HG02610 (cell line): ENCODE measurements around the gene DNAJC1.
"Not testable (repeated sequence)": the region's sequence is repeated elsewhere in the genome, so short reads cannot be mapped to it uniquely, and the experiment has no call there.

Experiments
- ATAC-seq: cut with Tn5 transposase; IDR thresholded peaks from one replicate; pipeline ENCODE4 v1.9.1; 2021; ENCODE audit warnings: mild to moderate bottlenecking, moderate library complexity; ENCODE audit not compliant: unreplicated experiment

Gene DNAJC1

DNA sequence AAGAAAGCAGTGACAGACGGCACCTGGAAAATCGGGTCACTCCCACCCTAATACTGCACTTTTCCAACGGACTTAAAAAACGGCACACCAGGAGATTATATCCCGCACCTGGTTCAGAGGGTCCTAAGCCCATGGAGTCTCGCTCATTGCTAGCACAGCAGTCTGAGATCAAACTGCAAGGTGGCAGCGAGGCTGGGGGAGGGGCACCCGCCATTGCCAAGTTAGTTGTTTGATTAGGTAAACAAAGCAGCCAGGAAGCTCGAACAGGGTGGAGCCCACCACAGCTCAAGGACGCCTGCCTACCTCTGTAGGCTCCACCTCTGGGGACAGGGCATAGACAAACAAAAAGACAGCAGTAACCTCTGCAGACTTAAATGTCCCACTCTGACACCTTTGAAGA is 169.0 kb downstream of the DNAJC1 start:
- not testable (repeated sequence) for ATAC-seq

DNA sequence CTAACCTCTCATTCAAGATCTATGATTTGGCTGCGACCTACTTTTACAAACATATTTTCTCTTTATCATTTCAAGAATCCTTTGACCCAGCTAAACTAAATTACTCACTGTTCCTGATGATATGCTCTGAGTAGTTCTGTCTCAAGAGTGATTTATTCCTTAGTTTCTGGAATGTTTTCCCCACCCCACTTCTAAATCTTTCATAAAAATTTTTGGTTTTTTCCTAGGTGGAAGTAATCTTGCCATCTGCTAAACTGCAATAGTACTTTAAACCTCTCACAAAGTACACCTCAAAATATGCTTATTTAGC is 170.8 kb downstream of the DNAJC1 start:
- ATAC-seq, result no peak

DNA sequence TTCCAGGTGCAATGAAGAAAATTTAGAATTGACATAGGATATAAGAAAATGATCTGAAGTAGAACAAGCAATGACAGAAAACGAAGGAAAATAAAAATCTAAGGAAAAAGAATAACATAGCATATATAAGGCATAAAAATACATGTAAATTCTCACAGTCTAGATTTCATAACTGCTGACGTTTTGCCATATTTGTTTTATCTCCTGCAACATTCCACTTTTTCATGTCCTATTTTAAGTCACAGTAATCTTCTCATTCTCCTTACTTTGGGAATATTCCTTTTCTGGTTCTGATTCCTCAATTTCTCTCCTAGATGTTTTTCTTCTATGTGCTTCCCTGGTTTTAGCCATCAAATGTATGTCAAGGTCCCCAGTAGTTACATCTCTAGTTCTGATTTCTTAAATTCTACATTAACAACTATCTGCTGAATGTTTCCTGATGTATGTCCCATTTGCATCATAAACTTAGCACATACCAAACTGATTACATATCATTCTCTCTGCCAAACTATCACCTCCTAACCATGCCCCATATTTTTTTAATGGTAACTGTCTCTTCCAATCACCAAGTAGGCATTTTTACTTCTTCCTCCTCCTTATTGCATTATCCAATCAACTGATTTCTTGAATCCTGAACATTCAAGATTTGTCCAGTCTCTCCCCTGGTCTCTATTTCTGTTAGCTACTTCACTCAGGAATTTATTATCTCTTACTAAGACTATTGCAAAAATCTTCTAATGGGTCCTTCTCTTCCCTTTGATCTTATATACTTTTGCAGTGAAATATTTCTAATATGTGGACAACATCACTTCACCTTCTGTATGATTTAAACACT is 171.3 kb downstream of the DNAJC1 start:
- no peak for ATAC-seq

DNA sequence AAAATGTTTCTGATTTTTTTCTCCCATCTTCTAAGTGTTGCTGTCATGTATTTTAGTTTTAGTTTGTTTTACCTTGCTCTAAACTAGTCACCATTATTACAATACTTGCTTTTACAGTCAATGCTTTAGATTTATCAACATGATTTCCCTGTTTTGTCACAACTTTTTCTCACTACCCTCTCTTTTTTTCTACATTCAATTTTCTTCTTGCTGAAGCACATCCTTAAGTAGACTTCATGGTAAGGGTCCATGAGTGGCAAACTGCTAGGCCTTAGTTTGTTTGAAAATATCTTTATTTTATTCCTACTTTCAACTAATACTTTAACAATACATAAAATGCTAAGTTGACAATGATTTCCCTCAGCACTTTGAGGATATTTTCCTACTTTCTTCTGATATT is 173.5 kb downstream of the DNAJC1 start:
- no peak for ATAC-seq

DNA sequence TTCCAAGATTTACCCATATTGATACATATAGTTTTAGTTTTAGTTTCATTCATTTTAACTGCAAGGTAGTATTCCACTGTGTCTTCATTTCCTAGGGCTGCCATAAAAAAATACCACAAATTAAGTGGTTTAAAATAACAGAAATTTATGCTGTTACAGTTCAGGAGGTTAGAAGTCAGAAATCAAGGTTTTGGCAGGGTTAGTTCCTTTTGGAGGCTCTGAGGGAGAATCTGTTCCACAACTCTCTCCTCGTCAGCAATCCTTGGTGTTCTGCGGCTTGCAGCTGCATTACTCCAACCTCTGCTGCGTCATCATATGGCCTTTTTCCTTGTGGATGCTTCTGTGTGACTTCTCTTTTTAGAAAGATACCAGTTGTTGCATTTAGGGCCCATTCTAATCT is 176.2 kb downstream of the DNAJC1 start:
- ATAC-seq, result no peak

DNA sequence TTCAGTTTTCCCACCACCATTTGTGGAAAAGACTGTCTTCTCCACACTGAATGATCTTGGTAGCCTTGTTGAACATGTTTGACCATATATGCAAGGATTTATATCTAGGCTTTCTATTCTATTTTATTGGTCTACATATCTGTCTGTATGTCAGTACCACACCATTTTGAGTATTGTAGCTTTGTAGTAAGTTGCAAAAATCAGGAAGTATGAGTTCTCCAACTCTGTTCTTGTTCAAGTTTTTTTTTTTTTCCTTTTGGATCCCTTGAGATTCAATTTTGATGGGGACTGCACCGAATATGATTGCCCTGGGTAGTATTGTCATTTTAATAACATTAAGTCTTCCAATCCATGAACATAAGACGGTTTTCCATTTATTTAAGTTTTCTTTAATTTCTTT is 176.8 kb downstream of the DNAJC1 start:
- ATAC-seq, result no peak

DNA sequence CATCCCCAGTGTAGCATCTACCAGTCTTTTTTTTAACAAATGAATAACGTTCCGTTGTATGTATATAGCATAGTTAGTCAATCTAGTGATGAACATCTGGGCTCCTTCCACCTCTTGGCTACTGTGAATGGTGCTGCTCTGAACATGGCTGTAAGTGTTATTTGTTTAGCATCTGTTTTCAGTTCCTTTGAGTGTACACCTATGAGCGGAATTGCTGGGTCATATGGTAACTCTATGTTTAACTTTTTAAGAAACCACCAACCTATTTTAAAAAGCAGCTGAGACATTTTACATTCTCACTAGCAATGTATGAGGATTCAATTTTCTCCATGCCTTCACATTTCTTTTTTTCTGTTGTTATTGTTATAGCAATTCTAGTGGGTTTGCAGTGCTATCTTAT is 178.2 kb downstream of the DNAJC1 start:
- ATAC-seq, result no peak

DNA sequence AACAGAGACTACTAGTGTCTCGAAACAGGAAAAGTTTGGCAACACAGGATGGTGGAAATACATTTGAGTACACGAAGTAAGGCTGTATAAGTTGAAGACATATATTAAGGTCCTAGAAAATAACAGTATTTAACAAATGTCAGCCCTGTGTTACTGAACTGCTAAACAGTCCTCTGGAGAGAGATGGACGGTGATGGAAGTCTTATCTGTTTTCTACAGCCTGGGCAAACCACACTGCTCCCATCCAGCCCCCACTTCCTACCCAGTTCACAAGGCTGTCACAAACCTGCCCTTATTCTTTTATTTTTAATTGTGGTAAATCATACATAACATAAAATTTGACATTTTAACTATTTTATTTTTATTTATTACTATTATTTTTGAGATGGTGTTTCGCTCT is 179.1 kb downstream of the DNAJC1 start:
- ATAC-seq, result no peak

DNA sequence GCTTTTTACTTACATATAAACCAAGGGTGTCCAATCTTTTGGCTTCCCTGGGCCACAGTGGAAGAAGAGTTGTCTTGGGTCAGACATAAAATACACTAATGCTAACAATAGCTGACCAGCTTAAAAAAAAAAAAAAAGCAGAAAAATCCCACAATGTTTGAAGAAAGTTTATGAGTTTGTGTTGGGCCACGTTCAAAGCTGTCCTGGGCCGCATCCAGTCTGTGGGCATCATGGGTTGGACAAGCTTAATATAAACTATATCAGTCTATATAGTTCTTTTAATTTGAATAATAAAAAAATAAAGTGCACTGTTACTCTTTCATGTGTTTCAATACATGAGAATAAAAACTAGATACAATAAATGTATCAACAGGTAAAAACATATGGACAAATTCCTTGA is 179.9 kb downstream of the DNAJC1 start:
- no peak for ATAC-seq

DNA sequence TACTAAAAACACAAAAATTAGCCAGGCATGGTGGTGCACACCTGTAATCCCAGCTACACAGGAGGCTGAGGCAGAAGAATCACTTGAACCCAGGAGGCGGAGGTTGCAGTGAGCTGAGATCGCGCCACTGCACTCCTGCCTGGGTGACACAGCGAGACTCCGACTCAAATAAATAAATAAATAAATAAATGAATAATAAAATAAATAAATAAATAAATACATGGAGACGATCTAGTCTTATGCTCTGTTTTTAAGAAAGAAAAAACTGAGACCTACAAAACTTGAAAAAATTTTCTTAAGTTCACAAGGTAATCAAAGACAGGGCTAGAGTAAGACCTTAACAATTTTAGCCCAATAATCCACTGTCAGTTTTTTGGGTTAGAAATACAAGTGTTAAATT is 181.3 kb downstream of the DNAJC1 start:
- ATAC-seq, result not testable (repeated sequence)

DNA sequence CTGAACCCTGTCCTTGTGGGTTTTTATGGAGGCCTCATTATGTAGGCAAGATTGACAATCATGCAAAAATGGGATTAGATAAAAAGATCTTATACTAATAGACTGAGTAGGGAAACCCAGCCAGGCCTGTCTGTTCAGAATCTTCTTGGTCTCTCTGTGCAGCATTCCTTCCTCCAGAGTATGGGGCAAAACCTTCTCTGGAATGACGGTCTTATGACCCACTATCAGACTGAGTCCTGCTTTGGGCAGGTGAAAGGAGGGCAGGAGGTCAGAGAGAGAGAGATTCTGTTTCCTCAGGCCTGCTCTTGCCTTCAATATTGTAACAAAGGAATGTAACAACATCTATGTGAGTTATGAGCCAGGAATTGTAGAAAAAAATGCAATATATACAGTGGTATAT is 182.6 kb downstream of the DNAJC1 start:
- ATAC-seq, result no peak

DNA sequence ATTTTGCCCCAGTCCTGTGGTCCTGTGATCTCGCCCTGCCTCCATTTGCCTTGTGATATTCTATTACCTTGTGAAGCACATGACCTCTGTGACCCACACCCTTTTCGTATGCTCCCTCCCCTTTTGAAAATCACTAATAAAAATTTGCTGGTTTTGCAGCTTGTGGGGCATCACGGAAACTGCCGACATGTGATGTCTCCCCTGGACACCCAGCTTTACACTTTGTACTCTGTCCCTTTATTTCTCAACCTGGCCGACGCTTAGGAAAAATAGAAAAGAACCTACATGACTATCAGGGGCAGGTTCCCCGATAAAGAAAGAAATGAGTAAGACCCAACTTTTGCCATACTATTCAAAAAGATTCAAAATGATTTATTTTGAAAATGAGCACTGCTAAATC is 185.1 kb downstream of the DNAJC1 start:
- not testable (repeated sequence) for ATAC-seq

DNA sequence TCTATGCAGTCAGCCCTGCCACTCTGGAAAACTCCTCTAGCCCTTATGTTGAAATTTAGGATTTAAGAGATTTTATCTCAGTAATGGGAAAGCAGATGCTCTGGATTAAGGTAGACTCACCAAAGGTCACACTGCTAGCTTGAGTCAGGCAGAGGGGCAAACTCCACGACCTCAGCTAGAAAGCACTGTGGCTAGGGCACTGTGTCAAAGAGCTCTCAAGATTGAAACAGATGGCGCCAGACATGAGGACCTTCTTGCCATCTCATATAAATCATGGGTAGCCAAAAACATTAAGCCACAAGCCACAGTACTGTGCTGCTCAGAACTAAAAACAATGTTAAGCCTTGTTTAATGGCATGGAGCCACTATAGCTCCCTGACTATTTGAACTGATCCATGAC is 188.7 kb downstream of the DNAJC1 start:
- no peak for ATAC-seq

DNA sequence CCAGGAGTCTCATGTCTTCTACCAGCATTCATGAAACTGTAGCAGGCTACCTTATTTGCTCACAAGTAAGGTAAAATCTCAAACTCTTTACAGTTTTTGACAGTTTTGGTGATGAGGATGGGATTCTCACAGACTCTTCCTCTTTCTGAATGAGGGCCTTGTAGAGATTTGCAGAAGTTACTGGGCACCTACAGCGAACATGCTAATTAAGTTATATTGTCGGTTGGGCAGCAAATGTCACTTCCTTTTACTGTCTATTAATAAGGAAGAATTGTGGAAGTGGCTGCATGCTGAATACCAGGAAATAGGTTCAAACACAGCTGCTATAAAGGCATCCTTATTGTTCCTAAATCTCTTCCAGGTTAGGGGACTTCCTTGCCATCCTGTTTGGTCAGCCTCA is 189.6 kb downstream of the DNAJC1 start:
- no peak for ATAC-seq

DNA sequence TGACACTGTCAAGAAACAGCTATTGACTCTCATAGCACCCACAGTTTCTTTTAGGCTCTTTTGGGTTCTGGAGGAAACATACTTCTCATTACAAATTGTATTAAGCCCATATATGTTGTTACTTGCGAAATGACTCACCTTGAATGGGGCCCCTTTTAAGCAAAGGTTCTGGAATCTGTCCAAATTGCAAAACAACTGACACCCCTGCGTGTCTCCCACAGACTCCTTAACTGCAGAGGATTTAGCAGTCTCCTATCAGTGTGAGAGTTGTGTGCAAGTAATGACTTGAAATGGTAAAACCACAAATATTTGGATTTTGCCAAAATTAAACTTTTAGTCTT is 192.3 kb downstream of the DNAJC1 start:
- no peak for ATAC-seq

DNA sequence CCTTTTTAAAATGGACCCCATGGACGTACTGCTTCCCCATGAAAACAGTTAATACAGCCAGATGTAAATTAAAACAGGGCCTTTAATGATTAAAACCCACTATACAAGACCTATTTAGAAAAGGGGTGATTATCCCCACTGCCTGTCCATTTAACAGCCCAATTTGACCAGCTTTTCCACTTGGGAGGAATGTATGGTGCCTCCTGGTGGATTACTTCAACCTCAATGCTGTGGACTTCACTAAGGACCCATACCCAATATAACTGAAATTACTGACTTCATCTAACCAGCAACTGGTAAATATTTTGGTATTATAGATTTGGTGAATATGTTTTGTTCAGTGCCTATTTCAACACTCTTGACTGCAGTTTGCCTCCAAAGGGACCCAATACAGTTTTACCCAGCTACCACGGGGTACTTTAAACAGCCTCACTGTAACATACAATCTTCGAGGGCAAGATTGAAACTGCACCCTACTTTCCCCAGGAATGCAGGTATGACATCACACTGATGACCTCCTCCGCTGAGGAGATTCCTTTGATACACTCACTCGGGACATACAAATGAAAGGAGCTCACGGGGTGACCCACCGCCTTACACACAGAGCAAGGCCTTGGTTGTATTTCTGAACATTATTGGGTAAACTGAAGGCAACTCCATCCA is 192.8 kb downstream of the DNAJC1 start:
- no peak for ATAC-seq

DNA sequence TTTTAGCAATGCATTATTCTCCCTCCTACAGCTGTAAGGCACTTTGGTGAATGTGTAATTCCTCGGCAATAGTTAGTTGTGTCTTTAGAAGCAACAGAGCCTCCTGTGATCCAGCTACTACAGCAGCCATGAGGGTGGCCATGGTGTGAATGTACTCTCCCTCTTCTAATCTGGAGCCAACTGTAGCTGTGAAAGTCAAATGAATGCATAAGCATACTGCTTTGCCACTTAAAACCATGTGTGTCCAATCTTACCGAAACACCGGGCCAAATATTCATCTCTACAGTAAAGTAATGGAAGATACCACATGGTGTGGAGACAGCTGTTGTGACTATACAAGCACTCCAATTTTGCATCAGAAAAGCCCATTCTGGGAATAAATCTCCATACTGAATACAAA is 195.0 kb downstream of the DNAJC1 start:
- ATAC-seq, result no peak

DNA sequence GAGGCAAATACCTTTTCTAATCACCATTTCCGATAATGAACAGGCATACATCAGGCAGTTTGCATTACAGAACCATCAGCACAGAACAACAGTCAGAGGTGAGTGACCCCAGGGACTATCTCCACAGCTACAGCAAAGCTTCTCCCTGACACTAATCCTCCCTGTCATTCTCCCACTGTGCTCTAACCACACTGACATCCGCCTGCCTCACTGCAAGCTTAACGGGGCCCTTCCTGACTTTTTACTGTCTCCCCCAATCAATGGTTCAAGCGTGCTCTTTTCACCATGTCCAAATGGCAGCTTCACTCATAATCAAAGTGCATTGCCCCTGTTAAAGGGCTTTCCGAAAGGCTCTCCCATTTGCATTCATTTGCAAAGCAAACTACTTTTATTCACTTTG is 196.3 kb downstream of the DNAJC1 start:
- ATAC-seq, result no peak

DNA sequence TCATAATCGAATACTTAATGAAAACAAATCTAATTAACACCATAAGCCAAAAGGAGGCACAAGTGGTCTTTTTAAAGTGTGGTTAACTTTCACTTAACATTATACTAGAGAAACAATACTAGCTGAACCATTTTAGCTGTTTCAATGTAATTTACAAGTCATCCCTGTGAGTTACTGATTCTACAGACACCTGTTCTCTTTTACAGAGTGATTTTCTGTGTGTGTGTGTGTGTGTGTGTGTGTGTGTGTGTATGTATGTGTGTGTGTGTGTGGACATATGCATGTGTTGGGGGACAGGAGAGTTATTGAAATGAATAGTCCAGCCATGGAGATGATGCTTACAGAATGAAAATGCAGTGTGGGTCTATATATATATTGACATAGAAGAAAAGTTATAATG is 200.2 kb downstream of the DNAJC1 start:
- no peak for ATAC-seq

DNA sequence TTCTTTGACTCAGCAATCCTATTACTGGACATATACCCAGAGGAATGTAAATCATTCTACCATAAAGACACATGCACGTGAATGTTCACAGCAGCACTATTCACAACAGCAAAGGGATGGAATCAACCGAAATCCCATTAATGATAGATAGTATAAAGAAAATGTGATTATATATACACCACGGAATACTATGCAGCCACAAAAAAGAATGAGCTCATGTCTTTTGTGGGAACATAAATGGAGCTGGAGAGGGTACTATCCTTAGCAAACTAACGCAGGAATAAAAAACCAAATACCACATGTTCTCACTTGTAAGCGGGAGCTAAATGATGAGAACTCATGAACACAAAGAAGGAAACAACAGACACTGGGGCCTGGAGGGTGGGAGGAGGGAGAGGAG is 201.9 kb downstream of the DNAJC1 start:
- no peak for ATAC-seq

DNA sequence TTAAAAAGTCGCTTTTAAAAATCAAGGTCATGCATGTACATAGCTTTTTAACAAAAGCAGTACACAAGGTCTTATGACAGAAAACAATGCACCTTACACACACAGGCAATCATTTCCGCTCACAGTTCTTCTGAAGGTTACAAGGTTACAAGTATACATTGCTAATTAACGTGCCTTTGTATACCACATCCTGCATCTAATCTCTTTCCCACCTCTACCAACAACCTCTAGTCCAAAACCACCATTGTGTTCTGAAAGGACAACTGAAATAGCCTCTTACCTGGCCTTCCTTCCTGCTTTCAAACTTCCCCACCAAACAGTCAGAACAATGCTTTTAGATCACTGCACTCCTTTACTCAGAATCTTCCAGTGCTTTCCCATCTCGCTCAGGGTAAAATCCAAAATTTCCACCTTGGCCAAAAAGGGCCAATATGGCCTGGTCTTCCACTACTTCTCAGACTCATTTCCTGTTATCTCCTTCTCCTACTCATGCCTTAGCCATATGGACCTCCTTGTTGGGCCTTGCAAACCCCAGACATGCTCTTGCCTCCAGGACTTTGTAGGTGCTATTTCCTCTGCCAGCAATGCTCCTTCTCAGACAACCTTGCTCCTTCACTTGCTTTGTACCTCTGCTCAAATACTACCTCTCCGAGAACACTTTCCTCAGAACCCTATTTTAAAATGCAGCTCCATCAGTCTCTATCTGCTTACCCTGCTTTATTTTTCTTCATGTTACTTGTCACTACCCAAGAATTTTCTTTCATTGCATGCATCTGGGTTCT is 205.4 kb downstream of the DNAJC1 start:
- no peak for ATAC-seq

DNA sequence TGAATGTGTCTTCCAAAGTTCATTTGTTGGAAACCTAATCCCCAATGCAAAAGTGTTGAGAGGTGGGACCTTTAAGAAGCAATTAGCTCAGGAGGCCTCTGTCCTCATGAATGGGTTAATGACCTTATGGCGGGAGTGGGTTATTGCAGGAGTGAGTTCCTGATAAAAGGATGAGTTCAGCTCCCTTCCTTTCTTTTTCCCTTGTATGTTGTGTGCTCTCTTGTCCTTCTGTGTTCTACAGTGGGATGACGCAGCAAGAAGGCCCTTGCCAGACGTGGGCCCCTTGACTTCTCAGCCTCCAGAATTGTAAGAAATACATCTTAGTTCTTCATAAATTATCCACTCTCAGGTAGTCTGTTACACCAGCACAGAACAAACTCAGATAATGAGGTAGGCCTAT is 206.0 kb downstream of the DNAJC1 start:
- ATAC-seq, result no peak
